Lung (tissue), 12 donors: ENCODE data around the gene MOCS3. TPM values are rescaled to one million over a fixed set of nuclear protein-coding genes. Genes with fewer than 3 reads are reported as not detected.

Experiments used
- ATAC-seq: fragments of 200-7000 bp; cut with Tn5 transposase; one replicate; pipeline ENCODE4 v1.9.1; 2020; ENCODE audit warnings: moderate number of reproducible peaks; ENCODE audit not compliant: insufficient read depth, low FRiP score
- DNase-seq, 3 donors: peaks; one replicate each; pipeline ENCODE4 v3.0.0-alpha.2; 2013 to 2017
- H3K27ac ChIP-seq, 2 donors: one replicate each; pipeline ENCODE4 v1.5.1; 2013; ENCODE audit warnings: mild to moderate bottlenecking in 2 of 2, moderate library complexity in 2 of 2, control low read depth in 1 of 2, inconsistent platforms in 1 of 2, low read depth in 1 of 2, low read length in 1 of 2
- H3K27me3 ChIP-seq, 3 donors: one replicate each; pipeline ENCODE4 v1.5.1; 2013; ENCODE audit warnings: low read length in 2 of 3; ENCODE audit not compliant: control insufficient read depth in 3 of 3, insufficient read depth in 3 of 3
- H3K36me3 ChIP-seq, 4 donors: one replicate each; pipeline ENCODE4 v1.5.1; 2013; ENCODE audit warnings: low read length in 4 of 4, mild to moderate bottlenecking in 1 of 4, moderate library complexity in 1 of 4; ENCODE audit not compliant: control insufficient read depth in 4 of 4, insufficient read depth in 4 of 4
- H3K4me1 ChIP-seq, 5 donors: one replicate each; pipeline ENCODE4 v1.5.1; 2013; ENCODE audit warnings: low read length in 5 of 5, mild to moderate bottlenecking in 2 of 5, moderate library complexity in 1 of 5; ENCODE audit not compliant: control insufficient read depth in 5 of 5, insufficient read depth in 5 of 5
- H3K4me3 ChIP-seq: one replicate; pipeline ENCODE4 v1.5.1; 2013; ENCODE audit warnings: mild to moderate bottlenecking, control low read depth, moderate library complexity
- H3K9ac ChIP-seq, 2 donors: one replicate each; pipeline ENCODE4 v1.5.1; 2013; ENCODE audit warnings: low read length in 2 of 2, control low read depth in 1 of 2; ENCODE audit not compliant: insufficient read depth in 1 of 2
- H3K9me3 ChIP-seq, 4 donors: one replicate each; pipeline ENCODE4 v1.5.1; 2013; ENCODE audit warnings: low read length in 3 of 4, mild to moderate bottlenecking in 1 of 4, moderate library complexity in 1 of 4; ENCODE audit not compliant: control insufficient read depth in 4 of 4, insufficient read depth in 3 of 4
- WGBS, 2 donors: extraction: QIAGEN DNeasy Blood & Tissue Kit; methylation state at CpG; one replicate each; pipeline ENCODE4 v1.1.7; 2013; 5-methylcytosine and 5-hydroxymethylcytosine counted together
- polyA plus RNA-seq, 2 donors: library from polyadenylated mRNA; stranded (reverse); fragments of 200-250 nt; gene quantifications; one replicate each; pipeline ENCODE4 v1.2.1, GENCODE V29; 2013
- total RNA-seq, 2 donors: library from RNA; depleted of rRNA in 1 of 2; stranded (reverse); fragments of >200 nt in 1 of 2; gene quantifications; one replicate each; pipeline ENCODE4 v1.2.1, GENCODE V29; 2014 to 2021
- TF ChIP-seq, protein P1 (sequence below): IDR thresholded peaks from 2 replicates; pipeline ENCODE4 v1.5.1; 2012; ENCODE audit warnings: mild to moderate bottlenecking; ENCODE audit errors: control extremely low read depth, extremely low read depth
- donor health status: control.
- donor health status: control.
- donor health status: Bipolar disorder and iron deficiency.
- donor health status: healthy.
- donor health status: DM: yes; HTN: yes; CAD: no.

Gene MOCS3
- total and polyA plus RNA-seq, 4 donors, result 1.8 to 5.9 (median 3.4) TPM

DNA sequence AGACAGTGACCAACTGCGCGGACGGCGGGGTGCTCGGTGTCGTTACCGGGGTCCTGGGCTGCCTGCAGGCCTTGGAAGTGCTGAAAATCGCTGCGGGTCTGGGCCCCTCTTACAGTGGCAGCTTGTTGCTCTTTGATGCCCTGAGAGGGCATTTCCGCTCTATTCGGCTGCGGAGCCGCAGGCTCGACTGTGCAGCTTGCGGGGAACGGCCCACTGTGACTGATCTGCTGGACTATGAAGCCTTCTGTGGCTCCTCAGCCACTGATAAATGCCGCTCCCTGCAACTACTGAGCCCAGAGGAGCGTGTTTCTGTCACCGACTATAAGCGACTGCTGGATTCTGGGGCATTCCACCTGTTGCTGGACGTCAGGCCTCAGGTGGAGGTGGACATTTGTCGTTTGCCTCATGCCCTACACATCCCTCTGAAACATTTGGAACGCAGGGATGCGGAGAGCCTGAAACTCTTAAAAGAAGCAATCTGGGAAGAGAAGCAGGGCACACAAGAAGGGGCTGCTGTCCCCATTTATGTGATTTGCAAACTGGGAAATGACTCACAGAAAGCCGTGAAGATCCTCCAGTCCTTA, 1.0 kb downstream of the MOCS3 start:
- TF ChIP-seq, protein P1, sequence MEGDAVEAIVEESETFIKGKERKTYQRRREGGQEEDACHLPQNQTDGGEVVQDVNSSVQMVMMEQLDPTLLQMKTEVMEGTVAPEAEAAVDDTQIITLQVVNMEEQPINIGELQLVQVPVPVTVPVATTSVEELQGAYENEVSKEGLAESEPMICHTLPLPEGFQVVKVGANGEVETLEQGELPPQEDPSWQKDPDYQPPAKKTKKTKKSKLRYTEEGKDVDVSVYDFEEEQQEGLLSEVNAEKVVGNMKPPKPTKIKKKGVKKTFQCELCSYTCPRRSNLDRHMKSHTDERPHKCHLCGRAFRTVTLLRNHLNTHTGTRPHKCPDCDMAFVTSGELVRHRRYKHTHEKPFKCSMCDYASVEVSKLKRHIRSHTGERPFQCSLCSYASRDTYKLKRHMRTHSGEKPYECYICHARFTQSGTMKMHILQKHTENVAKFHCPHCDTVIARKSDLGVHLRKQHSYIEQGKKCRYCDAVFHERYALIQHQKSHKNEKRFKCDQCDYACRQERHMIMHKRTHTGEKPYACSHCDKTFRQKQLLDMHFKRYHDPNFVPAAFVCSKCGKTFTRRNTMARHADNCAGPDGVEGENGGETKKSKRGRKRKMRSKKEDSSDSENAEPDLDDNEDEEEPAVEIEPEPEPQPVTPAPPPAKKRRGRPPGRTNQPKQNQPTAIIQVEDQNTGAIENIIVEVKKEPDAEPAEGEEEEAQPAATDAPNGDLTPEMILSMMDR, result no peak
- H3K27me3 ChIP-seq, result no peaks in the 10 kb centered on the region
- peak overlapping the region; percentile 93 for H3K4me3 ChIP-seq
- ATAC-seq, result no peak
- no peak for DNase-seq
- peaks cover 8 to 27% (median 17%) of the 10 kb centered on the region in 5 donors for H3K4me1 ChIP-seq
- H3K36me3 ChIP-seq, result no peaks in the 10 kb centered on the region
- peak overlapping the region in 1 of 2 donors; percentile 96 for H3K27ac ChIP-seq
- no peaks in the 10 kb centered on the region for H3K9me3 ChIP-seq
- WGBS, 2 donors, result 63 to 65% methylated on average over 25 of the region's 25 CpGs
- H3K9ac ChIP-seq, result peak overlapping the region in 1 of 2 donors; percentile 5

DNA sequence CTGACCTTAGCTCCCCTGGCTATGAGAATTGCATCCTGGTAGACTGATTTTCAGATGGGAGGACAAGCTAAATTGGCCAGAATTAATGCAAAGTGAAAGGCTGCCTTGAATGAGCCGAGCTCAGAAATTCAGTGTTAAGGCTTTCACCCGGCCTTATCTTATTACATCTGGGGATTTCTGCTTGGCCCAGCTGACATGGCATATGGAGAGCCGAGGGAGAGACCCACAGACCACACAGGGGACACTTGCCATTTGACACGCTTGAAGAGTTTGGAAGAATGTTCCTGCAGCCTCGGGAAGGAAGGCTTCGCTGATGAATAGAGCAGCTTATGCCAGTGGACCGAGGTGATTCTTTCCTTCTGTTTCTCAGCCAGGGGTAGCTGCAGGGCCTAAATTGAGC, 9.0 kb downstream of the MOCS3 start:
- no peak for DNase-seq
- H3K27me3 ChIP-seq, result no peaks in the 10 kb centered on the region
- 44 to 52% methylated on average over 7 of the region's 7 CpGs for WGBS, 2 donors

DNA sequence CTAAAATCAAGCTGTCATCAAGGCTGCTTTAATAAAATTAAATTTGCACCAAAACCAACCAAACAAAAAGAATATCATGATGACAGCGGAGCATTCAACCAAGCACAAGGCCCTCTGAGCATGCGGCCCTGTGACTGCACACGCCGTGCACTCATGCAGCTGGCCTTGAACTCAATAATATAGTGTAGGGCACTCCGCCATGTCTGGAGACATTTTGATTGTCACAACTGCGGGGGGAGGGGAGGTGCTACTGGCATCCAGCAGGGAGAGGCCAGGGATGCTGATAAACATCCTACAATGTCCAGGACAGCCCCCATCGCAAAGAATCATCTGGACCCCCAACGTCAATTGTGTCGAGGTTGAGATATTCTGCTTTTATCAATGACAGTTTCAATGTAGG, 9.7 kb downstream of the MOCS3 start:
- WGBS, 2 donors, result 80 to 88% methylated on average over 9 of the region's 9 CpGs
- ATAC-seq, result no peak

More for the DNA sequence above, 9.0 kb downstream of the MOCS3 start:
- no peak for ATAC-seq
- no peaks in the 10 kb centered on the region for H3K9me3 ChIP-seq
- no peak overlapping the region for H3K9ac ChIP-seq
- H3K4me3 ChIP-seq, result no peak overlapping the region
- H3K36me3 ChIP-seq, result no peaks in the 10 kb centered on the region
- no peak overlapping the region for H3K27ac ChIP-seq
- TF ChIP-seq, protein P1, result no peak
- no peaks in the 10 kb centered on the region for H3K4me1 ChIP-seq

More for the DNA sequence above, 9.7 kb downstream of the MOCS3 start:
- Histone ChIP-seq H3K4me3 (no peak overlapping the region), H3K9ac (no peak overlapping the region), H3K36me3 (no peaks in the 10 kb centered on the region), H3K27ac (no peak overlapping the region), H3K4me1 (no peaks in the 10 kb centered on the region), H3K27me3 (no peaks in the 10 kb centered on the region), H3K9me3 (no peaks in the 10 kb centered on the region)
- TF ChIP-seq, protein P1, result no peak
- no peak for DNase-seq
